H1 (cell line): ENCODE results near the gene TCF4. TPM values are rescaled to one million over a fixed set of nuclear protein-coding genes. Genes with fewer than 3 reads are reported as not detected.

Source experiments
- CBX5 ChIP-seq: fragments of 300-800, 300-1000 bp; sonication (generic); IDR thresholded peaks from 2 replicates; pipeline ENCODE4 v1.7.1; 2016; ENCODE audit warnings: antibody characterized with exemption, low read length, low read depth
- CREB1 ChIP-seq: IDR thresholded peaks from 2 replicates; pipeline ENCODE4 v1.6.1; 2012; ENCODE audit warnings: inconsistent platforms
- EZH2 ChIP-seq: fragments of 200-600 bp; sonication (generic); IDR thresholded peaks from 2 replicates; pipeline ENCODE4 v1.7.1; 2012; ENCODE audit warnings: low read depth, mild to moderate bottlenecking, moderate library complexity, low read length, inconsistent platforms; ENCODE audit not compliant: severe bottlenecking
- HDAC2 ChIP-seq, 2 experiments: fragments of 300-600 bp in 1 of 2; sonication (generic) in 1 of 2; IDR thresholded peaks; 2 replicates each; pipeline ENCODE4 v1.6.1; 2011 to 2012; ENCODE audit warnings: low read depth in 2 of 2, low read length in 2 of 2, mild to moderate bottlenecking in 2 of 2, moderate library complexity in 2 of 2, borderline replicate concordance in 1 of 2, inconsistent platforms in 1 of 2
- KDM1A ChIP-seq: fragments of 200-600, 300-600 bp; sonication (generic); IDR thresholded peaks from 2 replicates; pipeline ENCODE4 v1.7.1; 2016; ENCODE audit warnings: mild to moderate bottlenecking, low read length, borderline replicate concordance
- POLR2AphosphoS5 ChIP-seq: IDR thresholded peaks from 2 replicates; pipeline ENCODE4 v1.6.1; 2011; ENCODE audit warnings: low read depth, low read length
- RFX5 ChIP-seq: IDR thresholded peaks from 2 replicates; pipeline ENCODE4 v1.6.1; 2011; ENCODE audit warnings: low read depth, low read length, improper control_type of control experiment, borderline replicate concordance
- SP2 ChIP-seq: IDR thresholded peaks from 2 replicates; pipeline ENCODE4 v1.6.1; 2012; ENCODE audit warnings: mild to moderate bottlenecking, low read length, inconsistent platforms
- TCF12 ChIP-seq: IDR thresholded peaks from 2 replicates; pipeline ENCODE4 v1.6.1; 2011; ENCODE audit warnings: low read depth, mild to moderate bottlenecking, low read length
- YY1 ChIP-seq: IDR thresholded peaks from 2 replicates; pipeline ENCODE4 v1.6.1; 2011; ENCODE audit warnings: low read depth, mild to moderate bottlenecking, low read length
- polyA plus RNA-seq, 7 experiments: library from polyadenylated mRNA; depleted of rRNA in 3 of 7; stranded (reverse) in 5 of 7; unstranded in 2 of 7; fragments of >200 nt in 5 of 7; fragments of 200-250 nt in 2 of 7; gene quantifications; 1 replicate in 5 of 7; 2 replicates in 1 of 7; 4 replicates in 1 of 7; pipeline versions ENCODE4 v1.2.1 to v1.2.3, GENCODE V29; 2011 to 2013; ENCODE audit warnings: missing spikeins in 2 of 7, mixed read lengths in 2 of 7
- total RNA-seq: library from RNA; stranded (reverse); fragmentation: NEBNext Ultra II Directional; extraction: Animal tissue kit (Norgen Biotek cat#: 25700); gene quantifications from 2 replicates; pipeline ENCODE4 v1.2.1, GENCODE V29; 2021
- TF ChIP-seq, protein P1 (sequence below): fragments of 300-600 bp; sonication (generic); IDR thresholded peaks from 2 replicates; pipeline ENCODE4 v1.7.1; 2012; ENCODE audit warnings: low read length, moderate library complexity, mild to moderate bottlenecking, inconsistent platforms; ENCODE audit not compliant: insufficient replicate concordance
- TF ChIP-seq, protein P2 (sequence below): IDR thresholded peaks from 2 replicates; pipeline ENCODE4 v1.6.1; 2012; ENCODE audit warnings: inconsistent platforms

The TCF4 gene
- total and polyA plus RNA-seq, 2 of the 8 experiments (the other 6 are each of a cell fraction or from before 2014, with no cell fraction given), result 59.3 to 118 TPM

DNA sequence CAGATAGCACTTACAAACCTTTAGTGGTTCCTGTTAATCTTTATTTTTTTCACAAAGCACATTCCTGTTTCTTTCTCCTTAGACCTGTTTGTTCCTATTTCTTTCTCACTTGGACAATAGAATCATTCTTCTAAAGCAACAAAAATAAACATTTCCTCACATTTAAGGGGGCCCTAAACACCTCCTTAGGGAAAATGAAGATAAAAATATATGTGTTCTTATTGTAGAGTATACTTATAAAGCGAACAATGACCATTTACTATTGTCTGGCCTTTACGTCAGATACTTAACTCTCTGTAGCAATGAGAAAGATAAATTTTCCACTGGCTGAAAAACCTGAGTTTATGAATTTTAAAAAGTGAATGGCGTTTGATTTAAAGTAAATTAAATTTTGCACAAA, 234.6 kb downstream of the TCF4 start (continued):
- TF ChIP-seq, protein P1, sequence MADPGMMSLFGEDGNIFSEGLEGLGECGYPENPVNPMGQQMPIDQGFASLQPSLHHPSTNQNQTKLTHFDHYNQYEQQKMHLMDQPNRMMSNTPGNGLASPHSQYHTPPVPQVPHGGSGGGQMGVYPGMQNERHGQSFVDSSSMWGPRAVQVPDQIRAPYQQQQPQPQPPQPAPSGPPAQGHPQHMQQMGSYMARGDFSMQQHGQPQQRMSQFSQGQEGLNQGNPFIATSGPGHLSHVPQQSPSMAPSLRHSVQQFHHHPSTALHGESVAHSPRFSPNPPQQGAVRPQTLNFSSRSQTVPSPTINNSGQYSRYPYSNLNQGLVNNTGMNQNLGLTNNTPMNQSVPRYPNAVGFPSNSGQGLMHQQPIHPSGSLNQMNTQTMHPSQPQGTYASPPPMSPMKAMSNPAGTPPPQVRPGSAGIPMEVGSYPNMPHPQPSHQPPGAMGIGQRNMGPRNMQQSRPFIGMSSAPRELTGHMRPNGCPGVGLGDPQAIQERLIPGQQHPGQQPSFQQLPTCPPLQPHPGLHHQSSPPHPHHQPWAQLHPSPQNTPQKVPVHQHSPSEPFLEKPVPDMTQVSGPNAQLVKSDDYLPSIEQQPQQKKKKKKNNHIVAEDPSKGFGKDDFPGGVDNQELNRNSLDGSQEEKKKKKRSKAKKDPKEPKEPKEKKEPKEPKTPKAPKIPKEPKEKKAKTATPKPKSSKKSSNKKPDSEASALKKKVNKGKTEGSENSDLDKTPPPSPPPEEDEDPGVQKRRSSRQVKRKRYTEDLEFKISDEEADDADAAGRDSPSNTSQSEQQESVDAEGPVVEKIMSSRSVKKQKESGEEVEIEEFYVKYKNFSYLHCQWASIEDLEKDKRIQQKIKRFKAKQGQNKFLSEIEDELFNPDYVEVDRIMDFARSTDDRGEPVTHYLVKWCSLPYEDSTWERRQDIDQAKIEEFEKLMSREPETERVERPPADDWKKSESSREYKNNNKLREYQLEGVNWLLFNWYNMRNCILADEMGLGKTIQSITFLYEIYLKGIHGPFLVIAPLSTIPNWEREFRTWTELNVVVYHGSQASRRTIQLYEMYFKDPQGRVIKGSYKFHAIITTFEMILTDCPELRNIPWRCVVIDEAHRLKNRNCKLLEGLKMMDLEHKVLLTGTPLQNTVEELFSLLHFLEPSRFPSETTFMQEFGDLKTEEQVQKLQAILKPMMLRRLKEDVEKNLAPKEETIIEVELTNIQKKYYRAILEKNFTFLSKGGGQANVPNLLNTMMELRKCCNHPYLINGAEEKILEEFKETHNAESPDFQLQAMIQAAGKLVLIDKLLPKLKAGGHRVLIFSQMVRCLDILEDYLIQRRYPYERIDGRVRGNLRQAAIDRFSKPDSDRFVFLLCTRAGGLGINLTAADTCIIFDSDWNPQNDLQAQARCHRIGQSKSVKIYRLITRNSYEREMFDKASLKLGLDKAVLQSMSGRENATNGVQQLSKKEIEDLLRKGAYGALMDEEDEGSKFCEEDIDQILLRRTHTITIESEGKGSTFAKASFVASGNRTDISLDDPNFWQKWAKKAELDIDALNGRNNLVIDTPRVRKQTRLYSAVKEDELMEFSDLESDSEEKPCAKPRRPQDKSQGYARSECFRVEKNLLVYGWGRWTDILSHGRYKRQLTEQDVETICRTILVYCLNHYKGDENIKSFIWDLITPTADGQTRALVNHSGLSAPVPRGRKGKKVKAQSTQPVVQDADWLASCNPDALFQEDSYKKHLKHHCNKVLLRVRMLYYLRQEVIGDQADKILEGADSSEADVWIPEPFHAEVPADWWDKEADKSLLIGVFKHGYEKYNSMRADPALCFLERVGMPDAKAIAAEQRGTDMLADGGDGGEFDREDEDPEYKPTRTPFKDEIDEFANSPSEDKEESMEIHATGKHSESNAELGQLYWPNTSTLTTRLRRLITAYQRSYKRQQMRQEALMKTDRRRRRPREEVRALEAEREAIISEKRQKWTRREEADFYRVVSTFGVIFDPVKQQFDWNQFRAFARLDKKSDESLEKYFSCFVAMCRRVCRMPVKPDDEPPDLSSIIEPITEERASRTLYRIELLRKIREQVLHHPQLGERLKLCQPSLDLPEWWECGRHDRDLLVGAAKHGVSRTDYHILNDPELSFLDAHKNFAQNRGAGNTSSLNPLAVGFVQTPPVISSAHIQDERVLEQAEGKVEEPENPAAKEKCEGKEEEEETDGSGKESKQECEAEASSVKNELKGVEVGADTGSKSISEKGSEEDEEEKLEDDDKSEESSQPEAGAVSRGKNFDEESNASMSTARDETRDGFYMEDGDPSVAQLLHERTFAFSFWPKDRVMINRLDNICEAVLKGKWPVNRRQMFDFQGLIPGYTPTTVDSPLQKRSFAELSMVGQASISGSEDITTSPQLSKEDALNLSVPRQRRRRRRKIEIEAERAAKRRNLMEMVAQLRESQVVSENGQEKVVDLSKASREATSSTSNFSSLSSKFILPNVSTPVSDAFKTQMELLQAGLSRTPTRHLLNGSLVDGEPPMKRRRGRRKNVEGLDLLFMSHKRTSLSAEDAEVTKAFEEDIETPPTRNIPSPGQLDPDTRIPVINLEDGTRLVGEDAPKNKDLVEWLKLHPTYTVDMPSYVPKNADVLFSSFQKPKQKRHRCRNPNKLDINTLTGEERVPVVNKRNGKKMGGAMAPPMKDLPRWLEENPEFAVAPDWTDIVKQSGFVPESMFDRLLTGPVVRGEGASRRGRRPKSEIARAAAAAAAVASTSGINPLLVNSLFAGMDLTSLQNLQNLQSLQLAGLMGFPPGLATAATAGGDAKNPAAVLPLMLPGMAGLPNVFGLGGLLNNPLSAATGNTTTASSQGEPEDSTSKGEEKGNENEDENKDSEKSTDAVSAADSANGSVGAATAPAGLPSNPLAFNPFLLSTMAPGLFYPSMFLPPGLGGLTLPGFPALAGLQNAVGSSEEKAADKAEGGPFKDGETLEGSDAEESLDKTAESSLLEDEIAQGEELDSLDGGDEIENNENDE, result no peak
- TF ChIP-seq RFX5 (no peak), EZH2 (no peak), TCF12 (no peak), CREB1 (no peak), CBX5 (no peak), KDM1A (no peak), POLR2AphosphoS5 (no peak), HDAC2 (IDR thresholded peaks at IDR 0.05; ENCODE audit: borderline replicate concordance in 1 of 2, low read depth in 2 of 2, low read length in 2 of 2) (no peak), SP2 (no peak), YY1 (no peak)
- TF ChIP-seq, protein P2, sequence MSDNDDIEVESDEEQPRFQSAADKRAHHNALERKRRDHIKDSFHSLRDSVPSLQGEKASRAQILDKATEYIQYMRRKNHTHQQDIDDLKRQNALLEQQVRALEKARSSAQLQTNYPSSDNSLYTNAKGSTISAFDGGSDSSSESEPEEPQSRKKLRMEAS, result no peak
